GM19395 (cell line): Measurements from ENCODE around the gene MT1E.
"Not testable (repeated sequence)": the region's sequence is repeated elsewhere in the genome, so short reads cannot be mapped to it uniquely, and the experiment has no call there.

Source experiments
- ATAC-seq: cut with Tn5 transposase; IDR thresholded peaks from one replicate; pipeline ENCODE4 v1.9.1; 2021; ENCODE audit warnings: mild to moderate bottlenecking, moderate library complexity; ENCODE audit not compliant: unreplicated experiment

MT1E gene

DNA sequence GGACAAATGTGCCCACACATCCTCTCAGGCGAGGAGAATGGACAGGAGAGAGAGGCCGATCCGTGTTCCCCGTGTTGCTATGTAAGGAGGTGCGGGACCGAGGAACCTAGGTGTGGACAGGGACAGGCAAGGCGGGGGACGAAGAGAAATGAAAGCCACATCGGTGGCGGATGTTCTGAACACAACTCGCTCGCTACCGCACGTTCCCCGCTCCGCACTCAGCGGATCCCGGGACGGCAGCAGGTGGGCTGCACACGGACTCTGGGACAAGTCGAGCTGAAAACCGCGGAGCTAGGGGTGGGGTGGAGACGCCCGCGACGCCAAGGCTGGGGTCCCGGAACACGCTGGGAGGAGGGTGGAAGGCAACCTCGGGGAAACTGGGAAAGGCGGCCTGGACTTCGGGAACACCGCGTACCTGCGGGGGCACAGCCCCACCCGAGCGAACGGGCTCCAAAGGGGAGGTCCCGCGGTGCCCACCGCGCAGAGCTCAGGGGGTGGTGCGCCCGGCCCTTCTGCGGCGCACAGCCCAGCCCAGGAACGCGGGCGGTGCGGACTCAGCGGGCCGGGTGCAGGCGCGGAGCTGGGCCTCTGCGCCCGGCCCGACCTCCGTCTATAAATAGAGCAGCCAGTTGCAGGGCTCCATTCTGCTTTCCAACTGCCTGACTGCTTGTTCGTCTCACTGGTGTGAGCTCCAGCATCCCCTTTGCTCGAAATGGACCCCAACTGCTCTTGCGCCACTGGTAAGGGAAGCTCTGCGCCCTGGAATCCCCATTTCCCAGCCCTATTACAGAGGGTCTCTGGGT is at the start of gene MT1E:
Gene MT1E, plus strand, starts transcription at position 642 of the 803 bp plus-strand sequence. Its CDS starts 71 bp downstream, at position 713.
- ATAC-seq: no peak

GRCh38 chr16:56576585-56577299 is 48.8 kb upstream of the MT1E start:
- ATAC-seq: peak; percentile 79

GRCh38 chr16:56577300-56577625 is 48.3 kb upstream of the MT1E start:
- ATAC-seq: no peak

DNA sequence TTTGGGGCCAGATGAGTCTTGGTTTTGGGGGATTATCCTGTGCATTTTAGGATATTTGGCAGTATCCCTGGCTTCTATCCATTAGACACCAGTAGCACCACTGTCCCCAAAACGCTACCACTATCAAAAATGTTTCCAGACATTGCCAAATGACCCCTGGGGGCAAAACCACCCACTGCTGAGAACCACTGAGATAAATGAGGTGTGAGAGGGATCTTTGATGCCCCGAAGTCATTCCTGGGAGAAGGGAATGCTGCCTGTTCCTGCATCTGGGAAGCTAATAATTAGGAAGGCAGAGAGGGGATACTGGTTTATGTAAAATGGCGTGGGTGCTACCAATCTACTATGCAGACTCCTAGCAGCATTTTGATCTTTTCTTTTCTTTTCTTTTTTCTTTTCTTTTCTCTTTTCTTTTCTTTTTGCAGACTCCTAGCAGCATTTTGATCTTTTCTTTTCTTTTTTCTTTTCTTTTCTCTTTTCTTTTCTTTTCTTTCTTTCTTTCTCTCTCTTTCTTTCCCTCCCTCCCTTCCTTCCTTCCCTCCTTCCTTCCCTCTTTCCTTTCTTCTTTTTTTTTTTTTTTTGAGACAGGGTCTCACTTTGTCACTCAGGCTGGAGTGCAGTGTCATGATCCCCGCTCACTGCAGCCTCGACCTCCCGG is 45.1 kb upstream of the MT1E start:
- no peak for ATAC-seq

DNA sequence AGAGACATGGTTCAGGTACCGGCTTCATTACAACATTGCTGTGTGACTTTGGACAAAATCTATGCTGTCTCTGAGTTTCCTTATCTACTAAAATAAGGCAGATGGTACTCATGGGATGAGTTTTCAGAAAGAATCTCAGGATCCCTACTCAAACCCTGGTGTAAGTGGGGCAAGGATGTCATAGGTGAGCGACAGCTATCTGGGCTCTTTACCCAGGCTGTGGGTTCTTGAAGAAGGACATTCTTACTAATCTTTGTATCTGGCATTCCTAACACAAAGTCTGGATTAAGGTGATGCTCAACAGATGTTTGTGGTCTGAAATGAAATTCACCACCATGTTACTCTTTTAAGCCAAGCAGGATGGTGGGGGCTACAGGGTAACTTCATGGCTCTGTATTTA is 42.7 kb upstream of the MT1E start:
- not testable (repeated sequence) for ATAC-seq

DNA sequence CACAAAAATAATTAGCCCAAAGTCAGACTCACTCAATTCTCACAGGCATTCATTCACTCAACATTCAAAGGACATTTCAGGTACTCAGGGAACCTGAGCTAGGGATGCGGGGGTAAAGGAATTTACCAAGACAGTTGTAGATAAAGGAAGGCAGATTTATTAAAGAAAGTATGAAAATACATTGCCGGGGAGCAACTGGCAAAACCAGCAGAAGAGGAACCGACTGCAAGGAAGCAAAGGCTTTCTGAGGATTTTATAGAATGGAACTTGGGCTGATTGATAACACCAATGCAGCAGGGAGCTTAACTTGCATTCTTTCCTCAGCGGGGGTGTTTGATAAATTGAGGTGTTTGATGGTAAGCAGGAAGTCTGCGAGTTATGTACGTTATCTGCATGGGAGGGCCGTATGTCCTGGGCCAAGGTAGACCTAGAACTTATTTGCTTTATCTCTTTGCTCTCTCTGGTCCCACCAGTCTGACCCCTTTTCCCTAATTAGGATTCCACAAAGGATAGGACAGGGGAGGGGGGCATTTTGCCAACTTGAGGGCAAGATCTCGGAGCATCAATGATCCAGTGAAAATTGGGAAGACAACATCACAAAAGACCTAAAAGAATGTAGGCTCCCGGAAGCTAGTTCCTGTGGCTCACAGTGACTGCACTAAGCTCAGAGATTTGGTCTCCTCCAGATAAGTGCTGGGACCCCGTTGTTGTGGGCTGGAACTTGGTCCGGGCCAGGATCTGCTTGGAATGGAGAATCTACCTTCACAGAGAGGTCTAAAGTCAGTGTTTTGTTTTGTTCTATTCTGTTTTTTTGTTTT is 42.0 kb upstream of the MT1E start:
- ATAC-seq: no peak

GRCh38 chr16:56584276-56584675 is 41.3 kb upstream of the MT1E start:
- no peak for ATAC-seq

DNA sequence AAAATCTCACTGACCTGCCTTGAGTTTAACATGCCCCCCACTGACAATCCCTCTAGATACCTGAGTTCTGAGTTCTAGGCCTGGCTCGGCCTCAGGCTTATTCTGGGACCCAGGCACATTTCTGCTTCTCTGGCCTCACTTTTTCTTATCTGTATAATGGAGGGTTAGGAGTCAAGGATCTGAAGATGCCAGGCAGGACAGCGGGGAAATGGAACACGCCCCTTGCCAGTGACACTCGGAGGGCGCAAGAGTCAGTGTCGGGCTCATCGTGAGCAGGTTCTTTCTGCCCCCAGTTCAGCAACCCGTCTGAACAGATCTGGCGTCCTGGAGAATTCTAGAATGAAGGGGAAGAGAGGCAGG is 36.8 kb upstream of the MT1E start:
- no peak for ATAC-seq

DNA sequence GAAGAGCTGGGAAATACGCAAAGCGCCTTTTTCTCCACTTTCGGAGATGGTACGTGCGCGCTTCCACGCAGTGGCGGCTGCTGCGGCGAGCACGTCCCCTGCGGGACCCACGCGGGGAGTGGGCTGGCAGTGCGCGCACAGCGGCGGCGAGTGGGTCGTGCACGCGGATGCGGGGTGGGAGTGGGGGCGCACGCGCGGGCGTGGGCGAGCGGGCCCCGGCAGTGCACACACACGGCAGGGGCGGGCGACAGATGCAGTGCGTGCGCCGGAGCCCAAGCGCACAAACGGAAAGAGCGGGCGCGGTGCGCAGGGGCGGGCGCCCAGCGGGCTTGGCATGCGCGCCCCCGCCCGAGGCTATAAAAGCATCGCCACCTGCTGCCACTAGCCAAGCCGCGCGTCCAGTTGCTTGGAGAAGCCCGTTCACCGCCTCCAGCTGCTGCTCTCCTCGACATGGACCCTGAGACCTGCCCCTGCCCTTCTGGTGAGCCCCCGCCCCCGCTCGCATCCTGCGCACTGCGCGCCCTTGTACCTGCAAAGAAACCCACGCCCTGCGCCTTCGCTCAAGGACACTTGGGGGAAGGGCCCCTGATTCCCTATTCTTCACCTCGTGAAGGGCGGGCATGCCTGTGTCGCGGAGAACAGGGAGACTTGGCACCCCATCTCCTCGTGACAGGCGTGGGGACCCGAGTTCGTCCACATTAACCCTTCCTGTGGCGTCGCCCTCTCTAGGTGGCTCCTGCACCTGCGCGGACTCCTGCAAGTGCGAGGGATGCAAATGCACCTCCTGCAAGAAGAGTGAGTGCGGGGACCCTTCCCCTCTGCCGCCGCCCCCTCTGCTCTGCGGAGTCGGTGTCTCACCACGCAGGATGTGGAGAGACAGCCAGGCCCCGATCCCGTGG is 36.2 kb upstream of the MT1E start, which contains the start of gene MT3:
Gene MT3, plus strand, starts transcription at position 388 of the 899 bp plus-strand sequence. Its CDS starts 63 bp downstream, at position 451.
- no peak for ATAC-seq

DNA sequence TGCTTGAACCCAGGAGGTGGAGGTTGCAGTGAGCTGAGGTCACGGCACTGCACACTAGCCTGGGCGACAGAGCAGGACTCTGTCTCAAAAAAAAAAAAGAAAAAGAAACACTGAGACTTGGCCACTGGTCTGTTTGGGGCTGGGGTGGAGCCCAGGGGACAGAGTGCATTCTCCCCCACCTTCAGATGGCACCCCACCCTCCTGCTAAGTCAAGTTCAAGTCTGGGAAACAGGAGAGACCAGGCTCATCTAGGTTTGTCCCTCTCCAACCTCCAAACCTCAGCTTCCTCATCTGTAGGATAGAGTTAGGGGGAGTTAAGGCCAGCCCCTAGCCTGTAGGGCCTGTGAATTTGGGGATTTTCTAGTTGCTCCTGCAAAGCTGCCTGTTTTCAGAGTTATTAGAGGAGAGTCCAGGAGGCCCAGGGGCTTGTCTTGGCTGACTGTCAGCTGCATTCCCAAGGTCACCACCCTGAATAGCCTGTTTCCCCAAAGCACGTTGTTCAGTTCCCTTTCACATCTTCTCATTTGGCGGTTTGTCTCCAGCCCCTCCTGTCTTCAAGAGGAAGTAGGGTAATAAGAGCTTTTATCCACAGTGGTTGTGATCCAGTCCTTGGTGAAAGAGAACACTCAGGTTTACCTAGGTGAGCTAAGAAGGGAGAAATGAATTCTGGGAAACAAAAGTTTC is 34.1 kb upstream of the MT1E start:
- no peak for ATAC-seq

DNA sequence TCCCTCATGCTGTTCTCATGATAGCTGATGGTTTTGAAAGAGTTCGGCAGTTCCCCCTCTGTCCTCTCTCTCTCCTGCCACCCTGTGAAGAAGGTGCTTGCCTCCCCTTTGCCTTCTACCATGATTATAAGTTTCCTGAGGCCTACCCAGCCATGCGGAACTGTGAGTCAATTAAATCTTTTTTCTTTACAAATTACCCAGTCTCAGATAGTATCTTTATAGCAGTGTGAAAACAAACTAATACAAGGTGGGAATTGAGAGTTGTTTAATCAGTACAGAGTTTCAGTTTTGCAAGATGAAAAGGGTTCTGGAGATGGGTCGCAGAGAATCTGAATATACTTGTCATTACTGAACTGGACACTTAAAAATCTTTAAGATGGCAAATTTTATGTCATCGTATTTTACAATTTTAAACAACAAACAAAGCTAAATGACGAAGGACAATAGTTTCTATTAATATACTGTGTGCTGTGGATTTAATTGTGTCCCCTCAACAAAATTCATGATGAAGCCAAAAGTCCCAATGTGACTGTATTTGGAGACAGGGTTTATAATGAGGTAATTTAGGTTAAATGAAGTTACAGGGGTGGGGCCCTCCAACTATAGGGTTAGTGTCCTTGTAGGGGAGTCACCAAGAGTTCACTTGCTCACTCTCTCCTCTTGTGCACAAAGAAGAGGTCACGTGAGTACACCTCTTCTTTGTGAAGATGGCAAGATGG is 31.8 kb upstream of the MT1E start:
- ATAC-seq: no peak

DNA sequence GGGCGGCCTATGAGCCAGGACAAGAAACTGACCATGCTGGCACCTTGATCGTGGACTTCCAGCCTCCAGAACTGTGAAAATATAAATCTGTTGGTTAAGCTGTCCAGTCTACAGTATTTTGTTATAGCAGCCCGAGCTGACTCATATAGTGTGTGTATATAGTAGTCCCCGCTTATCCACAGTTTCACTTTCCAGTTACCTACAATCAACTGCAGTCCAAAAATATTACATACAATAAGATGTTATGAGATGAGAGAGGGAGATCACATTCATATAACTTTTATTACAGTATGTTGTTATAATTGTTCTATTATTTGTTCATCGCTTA is 31.3 kb upstream of the MT1E start:
- no peak for ATAC-seq

- no peak for ATAC-seq
These were observed 25.1 kb upstream of the MT1E start for GRCh38 chr16:56600398-56600999.

GRCh38 chr16:56601325-56601724 is 24.3 kb upstream of the MT1E start:
- ATAC-seq: no peak

- ATAC-seq: no peak
These were observed 22.0 kb upstream of the MT1E start for GRCh38 chr16:56603589-56603988.

- ATAC-seq: no peak
These were observed 20.6 kb upstream of the MT1E start for GRCh38 chr16:56604966-56605365.

DNA sequence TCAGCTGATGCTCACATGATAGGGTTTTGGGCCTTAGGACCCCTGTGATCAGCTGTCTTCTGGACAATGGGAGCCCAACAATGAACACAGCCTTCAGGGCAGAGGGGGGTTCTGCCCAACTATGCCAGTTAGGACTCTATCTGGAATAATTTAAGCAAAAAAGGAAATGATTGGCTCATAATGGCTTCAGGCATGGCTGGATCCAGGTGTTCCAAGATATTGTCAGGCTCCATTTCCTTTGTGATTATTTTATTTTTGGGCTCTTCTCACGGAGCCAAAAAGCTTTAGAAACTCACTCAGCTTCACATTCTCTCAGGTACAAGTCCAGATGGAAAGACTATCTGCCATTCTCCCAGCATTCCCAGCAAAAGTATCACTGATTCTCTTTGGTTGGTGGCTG is 20.1 kb upstream of the MT1E start:
- no peak for ATAC-seq

DNA sequence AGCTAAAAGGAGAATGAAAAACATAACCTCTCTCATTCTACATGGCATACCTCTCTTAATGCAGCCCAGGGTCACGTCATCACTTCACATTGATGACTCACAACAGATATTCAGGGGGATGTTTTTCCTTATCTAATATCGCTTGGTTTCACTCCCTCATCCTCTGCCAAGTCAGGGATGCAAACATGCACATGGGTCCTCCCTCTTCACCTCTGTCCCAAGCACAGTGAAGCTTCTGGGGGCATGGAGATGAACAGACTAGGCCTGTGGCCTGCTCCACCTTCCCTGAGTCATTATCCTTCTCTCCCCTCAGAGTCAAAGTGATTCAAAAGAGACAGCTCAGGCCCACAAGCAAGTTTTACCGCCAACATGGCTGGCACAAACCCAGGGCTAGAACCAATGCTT is 19.5 kb upstream of the MT1E start:
- no peak for ATAC-seq
